NCI-H2081 (cell line): ENCODE data around the gene XYLT1.
A peak's percentile ranks its signal among the peaks of the same experiment; 100 is the strongest.
"Not testable (repeated sequence)": the region's sequence is repeated elsewhere in the genome, so short reads cannot be mapped to it uniquely, and the experiment has no call there.

Source experiments
- DNase-seq, 2 experiments: peaks; one replicate each; lab custom pipeline; 2025; lab: John Stamatoyannopoulos, UW

Gene XYLT1

DNA sequence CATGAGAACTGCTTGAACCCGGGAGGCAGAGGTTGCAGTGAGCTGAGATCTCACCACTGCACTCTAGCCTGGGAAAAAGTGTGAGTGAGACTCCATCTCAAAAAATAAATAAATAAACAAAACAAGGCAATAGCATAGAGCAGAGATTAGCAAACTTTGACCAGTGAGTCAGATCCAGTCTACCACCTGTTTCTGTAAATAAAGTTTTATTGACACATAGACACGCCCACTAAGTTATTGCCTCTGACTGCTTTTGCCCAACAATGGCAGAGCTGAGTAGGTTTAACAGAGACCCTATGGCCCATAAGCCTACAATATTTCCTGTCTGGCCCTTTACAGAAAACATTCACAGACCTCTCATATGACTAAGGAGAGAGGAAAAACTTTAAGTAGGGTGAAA is 44.3 kb downstream of the XYLT1 start:
- DNase-seq, result no peak

DNA sequence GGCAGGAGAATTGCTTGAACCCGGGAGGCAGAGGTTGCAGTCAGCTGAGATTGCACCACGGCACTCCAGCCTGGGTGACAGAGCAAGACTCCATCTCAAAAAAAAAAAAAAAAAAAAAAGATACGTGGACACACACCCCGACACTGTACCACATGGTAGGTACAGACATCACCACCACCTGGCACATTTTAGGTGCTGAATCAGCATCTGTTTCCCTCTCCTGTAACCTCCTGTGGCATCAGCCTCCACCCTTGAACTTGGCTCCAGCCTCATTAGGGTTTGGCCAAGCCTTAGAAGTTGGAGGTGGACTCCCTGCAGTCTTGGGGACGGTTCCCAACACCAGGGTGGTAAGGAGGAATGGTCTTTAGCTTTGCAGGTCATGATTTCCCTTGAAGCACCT is 46.0 kb downstream of the XYLT1 start:
- DNase-seq, result no peak

DNA sequence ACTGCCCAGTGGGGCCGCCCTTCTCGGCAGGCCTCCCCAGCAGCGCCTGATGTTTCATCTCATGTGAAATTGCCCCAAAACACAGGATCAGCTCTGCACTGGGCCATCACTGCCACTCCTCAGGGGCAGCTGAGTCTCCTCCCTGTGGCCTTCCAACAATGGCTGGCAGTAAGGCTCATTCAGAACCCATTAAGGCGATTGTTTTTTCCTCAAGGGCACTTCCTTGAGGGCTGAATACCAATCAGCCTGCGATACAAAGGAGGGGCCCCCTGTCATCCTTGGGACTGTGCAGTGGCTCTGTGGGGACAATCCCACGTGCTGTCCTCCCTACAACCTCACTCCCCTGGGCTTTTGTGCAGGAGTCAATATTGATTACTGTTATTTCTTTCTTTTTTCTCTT is 47.5 kb downstream of the XYLT1 start:
- no peak for DNase-seq

DNA sequence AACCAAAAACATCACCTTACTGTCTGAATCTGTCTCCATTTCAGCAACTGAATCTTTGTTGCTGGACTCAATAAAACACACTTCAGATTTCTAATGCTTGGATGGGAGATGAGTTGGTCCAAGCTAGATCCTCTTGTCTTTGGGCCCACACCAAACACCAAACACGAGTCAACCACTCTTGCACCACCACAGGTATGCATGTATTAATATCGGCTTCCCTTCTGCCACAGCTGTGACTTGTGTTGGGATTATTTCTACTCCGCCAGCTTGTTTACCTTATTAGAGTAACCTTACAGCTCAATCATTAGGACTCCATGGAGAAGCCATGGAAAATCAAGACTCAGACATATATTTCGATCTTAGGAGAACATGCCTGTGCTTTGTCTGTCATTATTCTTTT is 49.9 kb downstream of the XYLT1 start:
- no peak for DNase-seq

DNA sequence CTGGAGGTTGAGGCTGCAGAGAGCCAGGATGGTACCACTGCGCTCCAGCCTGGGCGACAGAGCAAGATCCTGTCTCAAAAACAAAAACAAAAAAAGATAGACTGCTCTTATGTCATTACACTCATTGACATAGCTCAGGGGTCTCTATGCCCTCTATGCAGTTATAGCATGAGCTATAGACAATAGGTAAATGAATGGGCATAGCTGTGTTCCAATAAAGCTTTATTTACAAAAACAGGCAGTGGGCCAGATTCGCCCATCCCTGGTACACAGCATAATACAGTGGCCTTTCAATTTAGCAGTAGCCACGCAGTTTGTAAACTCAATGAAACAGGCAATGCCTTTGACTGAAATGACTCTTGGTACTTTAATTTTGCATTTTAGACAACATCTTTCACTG is 51.5 kb downstream of the XYLT1 start:
- DNase-seq, result no peak

DNA sequence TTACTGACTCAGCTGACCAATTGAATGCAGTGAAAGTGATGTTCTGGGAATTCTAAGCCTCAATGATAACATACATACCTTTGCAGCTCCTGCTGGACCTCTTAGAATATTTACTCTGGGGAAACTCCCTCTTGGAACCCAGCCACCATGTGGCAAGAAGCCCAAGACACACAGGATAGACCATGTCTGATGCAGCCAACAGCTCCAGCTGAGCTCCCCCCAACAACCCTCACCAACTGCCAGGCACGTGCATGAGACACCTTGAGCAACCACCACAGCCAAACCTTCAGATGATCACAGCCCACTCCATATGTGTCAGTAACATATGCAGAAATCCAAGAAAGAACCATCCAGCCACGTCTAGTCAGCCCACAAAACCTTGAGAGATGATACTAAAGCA is 53.0 kb downstream of the XYLT1 start:
- DNase-seq, result no peak

DNA sequence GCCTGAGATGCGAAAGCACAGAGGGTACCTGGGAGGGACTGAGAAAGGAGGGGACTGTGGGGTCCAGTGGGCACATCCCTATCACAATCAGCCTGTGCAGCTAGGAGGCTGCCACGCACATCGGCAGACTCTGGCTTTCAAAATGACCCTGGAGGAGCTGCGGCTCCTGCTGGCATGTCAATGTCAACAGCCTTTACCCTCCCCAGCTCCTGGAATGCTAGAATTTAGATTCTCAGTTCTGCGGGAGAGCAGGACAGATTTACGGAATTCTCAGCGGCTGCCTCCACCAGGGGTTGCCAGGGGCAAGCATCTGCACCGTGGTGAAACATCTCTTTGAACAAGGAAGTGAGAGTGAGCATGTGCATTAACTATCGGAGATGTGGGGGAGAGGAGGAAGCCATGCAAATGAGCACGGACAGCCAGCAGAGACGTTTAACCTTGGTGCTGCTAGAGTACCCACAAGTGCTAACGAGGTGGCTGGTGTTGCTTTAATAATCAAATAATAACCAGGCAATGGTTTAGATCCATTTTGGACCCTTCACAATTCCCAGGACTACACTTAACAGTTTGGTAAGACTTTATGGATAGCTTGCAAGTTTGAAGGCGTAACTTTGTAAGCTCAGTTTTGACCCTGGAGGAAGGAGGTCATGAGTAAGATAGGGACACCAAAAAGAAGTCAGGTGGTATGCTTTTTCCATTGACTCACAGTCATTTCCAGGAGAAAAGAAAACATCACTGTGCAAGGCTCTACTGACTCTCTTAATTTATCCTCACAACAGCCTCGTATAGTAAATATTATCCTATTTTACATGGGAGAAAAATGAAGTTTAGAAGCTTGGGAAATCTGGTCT is 54.1 kb downstream of the XYLT1 start:
- DNase-seq, result no peak

DNA sequence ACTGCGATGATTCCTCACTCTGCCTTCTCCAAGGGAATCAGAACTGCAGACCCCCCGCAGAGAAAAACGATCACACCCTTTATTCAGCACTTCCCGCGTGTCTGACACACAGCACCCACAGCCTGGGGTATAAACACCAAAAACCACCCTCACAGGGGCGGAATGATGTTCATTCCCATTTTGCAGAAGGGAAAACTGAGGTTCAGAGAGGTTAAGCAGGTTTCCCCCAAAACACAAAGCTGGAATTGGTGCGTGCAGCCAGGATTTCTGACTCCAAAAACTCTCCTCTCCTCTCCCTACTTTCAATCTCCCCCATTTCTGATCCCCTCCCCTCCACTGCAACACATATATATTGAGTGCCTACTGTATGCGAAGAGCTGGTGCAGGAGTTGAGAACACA is 55.8 kb downstream of the XYLT1 start:
- no peak for DNase-seq

DNA sequence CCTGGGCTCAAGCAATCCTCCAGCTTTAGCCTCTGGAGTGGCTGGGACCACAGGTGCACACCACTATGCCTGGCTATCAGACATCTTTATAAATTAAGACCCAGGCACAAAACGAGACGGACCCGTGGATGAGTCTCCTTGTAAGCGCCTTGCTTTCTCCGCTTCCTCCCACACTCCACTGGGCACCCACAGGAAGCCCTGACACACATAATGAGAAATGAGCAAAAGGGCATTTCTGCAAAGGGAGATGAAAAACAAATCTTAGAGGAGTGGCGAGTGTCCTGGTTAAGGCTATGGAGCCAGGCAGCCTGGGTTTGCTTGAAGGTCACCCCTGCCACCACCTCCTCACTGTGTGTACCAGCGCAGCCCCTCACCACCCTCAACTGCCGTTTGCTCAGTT is 56.3 kb downstream of the XYLT1 start:
- DNase-seq, result no peak

DNA sequence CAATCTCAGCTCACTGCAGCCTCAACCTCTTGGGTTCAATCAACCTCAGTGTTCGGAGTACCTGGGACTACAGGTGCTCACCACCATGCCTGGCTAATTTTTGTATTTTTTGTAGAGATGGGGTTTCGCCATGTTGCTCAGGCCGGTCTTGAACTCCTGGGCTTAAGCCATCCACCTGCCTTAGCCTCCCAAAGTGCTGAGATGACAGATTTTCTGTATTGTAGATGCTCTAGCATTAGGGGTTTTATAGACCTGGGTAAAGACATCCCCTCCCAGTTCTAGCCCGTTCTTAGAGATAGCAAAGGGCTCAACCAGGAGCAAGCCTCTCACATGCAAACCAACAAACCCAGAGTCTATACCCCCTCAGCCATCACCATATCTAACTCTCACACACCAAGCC is 57.3 kb downstream of the XYLT1 start:
- no peak for DNase-seq

DNA sequence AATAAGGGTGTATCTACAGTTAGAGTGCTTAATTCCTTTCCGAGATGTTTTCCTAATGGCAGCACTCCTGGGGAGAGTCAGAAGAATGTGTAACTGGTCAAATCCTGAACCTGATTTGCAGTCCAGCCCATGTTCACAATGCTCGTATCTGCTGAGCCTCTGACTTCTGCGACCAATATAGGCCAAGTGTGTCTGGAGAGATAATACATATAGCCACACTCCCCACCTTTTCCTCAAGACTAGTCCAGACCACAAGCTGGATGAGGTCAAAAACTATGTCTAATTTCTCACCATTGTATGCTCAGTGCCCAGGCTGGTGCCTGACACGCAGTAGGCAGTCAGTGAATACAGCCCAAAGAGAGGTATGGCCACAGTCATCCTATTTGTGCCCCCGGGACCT is 58.0 kb downstream of the XYLT1 start:
- DNase-seq, result no peak

DNA sequence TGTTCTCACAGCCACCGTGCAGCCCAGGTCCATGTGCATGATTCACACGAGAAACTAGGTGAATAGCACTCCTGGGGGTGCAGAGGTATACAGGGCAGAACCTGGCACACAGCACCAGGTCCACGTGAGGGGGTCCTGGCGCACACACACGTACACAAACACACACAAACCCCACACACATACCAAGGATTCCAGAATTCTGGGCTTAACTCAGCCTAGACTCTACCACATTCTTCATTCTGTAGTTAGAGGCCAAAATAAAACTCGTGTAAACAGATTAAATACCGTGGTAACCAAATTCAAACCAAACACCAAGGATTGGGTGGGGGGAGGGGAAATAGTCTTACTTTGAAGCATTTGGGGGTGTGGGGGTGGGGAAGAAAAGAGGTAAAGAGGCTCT is 58.5 kb downstream of the XYLT1 start:
- no peak for DNase-seq

DNA sequence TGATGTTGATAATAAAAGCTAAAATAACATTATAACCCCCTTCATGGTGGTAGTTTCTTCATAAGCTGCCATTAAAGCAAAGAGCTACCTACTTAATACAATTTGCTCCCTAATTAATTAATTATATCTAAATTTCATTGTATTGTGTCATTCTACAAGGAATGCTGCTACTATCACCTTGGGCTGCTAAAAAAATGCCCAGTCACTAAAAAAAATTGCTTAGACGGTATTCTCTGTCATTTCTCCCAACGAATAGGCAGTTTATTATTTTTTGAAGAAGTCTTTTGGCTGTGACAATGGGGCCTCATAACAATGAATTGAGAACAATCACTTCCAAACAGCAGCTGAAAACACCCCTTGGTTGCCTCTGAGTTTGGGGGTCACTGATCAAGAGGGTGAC is 59.5 kb downstream of the XYLT1 start:
- no peak for DNase-seq

DNA sequence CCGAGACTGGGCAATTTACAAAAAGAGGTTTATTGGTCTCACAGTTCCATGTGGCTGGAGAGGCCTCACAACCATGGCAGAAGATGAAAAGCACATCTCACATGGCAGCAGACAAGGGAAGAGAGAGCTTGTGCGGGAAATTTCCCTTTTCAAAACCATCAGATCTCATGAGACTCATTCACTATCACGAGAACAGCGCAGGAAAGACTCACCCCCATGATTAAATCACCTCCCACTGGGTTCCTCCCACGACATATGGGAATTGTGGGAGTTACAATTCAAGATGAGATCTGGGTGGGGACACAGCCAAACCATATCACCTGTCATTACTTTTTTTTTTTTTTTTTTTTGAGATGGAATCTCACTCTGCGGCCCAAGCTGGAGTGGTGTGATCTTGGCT is 60.4 kb downstream of the XYLT1 start:
- not testable (repeated sequence) for DNase-seq

DNA sequence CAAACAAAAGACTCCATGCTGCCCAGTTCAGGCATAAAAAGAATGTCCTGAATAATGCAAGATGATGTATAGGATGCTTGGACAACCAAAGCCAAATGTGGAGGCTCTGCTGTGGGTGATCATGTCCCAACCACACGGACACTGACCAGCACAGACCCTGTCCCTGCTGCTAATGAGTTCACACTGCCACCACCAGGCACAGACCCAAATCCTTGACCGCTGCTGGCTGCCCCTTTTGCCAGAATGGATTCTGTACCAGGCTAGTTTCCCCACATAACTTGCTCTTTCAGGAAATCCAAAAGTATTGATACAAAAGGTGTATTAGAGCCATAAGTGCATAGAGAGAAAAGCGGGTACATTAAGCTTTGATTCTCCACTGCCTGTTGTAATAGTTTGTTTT is 60.9 kb downstream of the XYLT1 start:
- no peak for DNase-seq

DNA sequence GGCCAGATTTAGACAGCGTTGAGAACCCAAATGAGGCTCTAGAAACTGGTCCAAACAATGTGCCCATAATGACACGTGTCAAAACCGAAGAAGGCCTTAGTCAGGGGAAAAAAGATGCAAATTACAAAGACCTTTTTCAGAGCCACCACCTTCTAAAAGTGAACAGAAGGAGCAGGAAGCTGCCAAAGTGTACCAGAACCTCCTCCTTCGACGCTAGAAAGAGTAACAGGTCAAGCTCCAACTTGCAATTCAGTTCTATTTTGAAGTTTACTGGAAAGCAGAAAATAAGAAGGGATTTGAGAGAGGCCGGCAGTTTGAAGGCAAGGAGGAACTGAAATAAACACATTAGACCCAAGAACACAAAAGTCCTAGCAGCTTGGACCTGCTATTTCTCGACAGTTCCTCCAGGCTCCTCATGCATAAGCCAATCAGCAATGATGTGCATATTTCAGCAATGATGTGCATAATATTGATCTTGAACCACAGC is 61.8 kb downstream of the XYLT1 start:
- no peak for DNase-seq

DNA sequence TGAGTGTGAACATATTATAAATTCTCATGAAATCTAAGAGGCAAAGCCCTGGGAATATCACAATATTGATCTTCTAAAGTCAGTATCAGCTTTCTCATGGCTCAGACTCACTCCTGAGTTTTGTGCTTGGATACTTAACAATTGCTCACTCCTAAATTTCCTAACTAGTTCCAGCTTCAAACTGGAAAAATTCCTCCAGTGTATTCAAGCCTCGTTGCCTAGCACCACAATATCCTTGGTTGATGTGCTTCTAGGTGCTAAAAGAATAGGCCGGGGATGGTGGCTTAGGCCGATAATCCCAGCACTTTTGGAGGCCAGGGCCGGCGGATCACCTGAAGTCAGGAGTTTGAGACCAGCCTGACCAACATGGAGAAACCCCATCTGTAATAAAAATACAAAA is 62.5 kb downstream of the XYLT1 start:
- DNase-seq, result no peak

DNA sequence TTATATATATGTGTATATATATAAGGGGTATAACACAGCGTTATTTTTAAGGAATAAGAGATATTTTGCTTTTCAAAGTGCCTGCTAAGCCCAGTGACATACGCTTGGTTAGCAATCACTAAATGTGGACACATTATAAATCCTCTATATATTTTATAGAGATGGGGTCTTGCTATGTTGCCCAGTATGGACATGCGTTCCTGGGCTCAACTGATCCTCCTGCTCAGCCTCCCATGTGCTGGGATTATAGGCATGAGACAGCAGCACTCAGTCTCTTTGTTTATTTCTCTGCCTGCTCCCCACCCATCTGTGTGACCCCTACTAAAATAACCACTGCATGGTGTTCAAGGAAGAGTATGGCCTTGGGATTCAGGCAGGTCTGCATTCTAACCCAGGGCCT is 63.4 kb downstream of the XYLT1 start:
- no peak for DNase-seq

DNA sequence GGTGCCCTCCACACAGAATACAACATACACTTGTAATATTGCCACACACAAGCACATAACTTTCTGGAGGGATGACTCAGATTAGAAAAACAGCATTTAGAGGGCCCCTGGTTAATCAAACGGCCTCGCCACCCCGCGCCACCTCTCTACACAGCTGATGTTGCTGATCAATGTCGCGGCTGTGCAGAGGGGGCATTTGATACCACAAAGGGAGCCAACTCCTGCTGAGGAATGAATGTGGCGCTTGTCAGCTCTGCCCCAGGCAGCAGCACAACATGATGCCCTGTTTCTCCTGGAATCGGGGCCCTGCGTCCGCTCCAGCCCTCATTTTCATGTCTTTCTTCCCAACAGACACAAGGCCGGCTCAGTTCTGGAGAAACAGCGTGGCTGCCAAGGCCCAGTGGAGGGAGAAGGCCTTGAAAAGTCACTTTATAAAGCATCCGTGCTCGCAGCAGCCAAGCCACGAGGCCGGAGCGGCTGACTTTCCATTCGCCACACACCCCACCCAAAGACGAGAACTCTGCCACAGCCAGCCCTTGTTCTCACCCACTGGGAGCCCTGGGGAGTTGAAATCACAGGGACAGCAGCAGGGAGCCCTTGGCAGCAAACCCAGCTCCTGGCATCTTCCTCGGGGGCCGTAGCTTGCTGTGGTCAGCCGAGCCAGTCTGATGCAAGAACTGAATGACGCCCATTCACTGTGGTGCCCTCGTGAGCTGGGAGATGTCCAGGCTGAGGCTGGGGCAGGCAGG is 65.6 kb downstream of the XYLT1 start:
- DNase-seq, result no peak

DNA sequence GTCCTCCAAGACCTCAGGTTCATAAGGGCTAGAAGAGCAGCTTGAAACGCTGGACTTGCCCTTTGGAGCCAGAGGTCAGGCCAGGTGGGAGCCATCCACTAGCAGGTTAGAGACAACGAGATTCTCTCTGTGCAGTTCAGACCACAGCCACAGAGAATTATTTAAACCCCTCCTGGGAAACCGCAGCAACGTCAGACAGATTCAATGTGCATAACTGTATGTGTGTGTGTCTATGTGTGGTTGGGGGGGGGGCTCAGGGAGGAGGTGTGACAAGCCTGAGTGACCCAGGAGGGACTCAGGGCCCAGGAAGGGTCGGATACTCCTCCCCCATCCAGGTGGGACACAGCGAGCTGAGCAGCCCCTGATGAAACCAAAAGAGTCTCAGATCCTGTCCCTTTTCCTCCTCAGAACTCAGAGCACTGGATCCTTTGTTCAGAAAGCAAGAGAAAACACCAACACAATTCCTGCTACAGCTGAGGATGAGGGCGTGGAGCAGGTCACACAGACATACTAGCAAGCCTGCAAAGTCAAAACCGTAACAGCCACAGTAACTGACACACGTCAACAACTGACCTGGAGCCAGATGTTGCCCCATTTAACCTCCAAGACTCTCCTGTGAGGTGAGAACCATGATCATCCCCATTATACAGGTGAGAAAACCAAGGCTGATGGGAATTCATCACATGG is 66.8 kb downstream of the XYLT1 start:
- DNase-seq, result no peak

DNA sequence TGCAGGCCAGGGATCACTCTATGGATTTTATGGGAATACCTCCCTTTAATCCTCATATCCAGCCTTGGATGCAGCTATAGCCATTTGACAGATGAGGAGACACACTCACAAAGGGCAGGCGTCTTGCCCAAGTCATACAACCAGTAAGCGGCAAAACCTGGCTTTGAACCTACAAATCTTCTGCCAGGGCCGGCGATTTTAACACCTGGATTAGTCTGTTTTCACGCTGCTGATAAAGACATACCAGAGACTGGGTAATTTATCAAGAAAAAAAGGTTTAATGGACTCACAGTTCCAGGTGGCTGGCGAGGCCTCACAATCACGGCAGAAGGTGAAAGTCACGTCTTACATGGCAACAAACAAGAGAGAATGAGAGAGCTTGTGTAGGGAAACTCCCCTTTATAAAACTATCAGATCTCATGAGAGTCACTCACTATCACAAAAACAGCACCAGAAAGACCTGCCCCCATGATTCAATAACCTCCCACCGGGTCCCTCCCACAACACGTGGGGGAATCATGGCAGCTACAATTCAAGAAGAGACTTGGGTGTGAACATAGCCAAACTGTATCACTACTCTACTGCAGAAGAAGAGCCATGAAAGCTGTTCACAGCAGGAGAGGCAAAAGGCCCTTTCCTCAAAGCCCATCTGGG is 67.5 kb downstream of the XYLT1 start:
- no peak for DNase-seq

DNA sequence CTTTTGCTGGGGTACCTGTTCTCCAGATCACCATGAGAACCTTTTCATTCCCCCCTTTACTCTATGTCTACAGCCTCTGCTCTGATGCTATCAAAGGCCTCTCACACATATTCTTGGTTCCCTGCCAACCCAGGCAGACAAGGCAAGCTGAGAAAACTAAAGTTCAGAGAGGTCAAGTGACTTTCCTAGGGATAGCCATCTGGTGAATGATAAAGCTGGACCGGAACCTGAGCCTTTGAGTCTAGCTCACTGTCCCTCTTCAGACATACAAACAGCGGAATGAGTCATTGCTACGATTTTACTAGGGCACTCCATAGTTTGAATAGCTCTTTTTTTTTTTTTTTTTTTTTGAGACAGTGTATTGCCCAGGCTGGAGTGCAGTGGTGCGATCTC is 73.3 kb downstream of the XYLT1 start:
- peak in 1 of 2 experiments; percentile 1 for DNase-seq
